Testis (tissue), 3 donors: ENCODE measurements around the gene RGR. TPM values are rescaled to one million over a fixed set of nuclear protein-coding genes. Genes with fewer than 3 reads are reported as not detected.

Source experiments
- DNase-seq: peaks from one replicate; pipeline ENCODE4 v3.0.0-alpha.2; 2019
- H3K27ac ChIP-seq, 2 donors: fragments of 200-600 bp; sonication (generic); one replicate each; pipeline ENCODE4 v1.5.1; 2019
- H3K27me3 ChIP-seq: fragments of 200-600 bp; sonication (generic); one replicate; pipeline ENCODE4 v1.5.1; 2019
- H3K36me3 ChIP-seq: fragments of 200-600 bp; sonication (generic); one replicate; pipeline ENCODE4 v1.5.1; 2017; ENCODE audit warnings: low read depth; ENCODE audit errors: missing control alignments
- H3K4me1 ChIP-seq: fragments of 200-600 bp; sonication (generic); one replicate; pipeline ENCODE4 v1.5.1; 2019
- H3K4me3 ChIP-seq, 2 donors: fragments of 200-600 bp; sonication (generic); one replicate each; pipeline ENCODE4 v1.5.1; 2017 to 2019
- H3K9me3 ChIP-seq: fragments of 200-600 bp; sonication (generic); one replicate; pipeline ENCODE4 v1.5.1; 2017
- CTCF ChIP-seq, 3 experiments: fragments of 450-650 bp in 2 of 3; fragments of 200-600 bp in 1 of 3; sonication (generic) in 1 of 3; IDR thresholded peaks; one replicate each; pipeline ENCODE4 v1.5.1; 2016 to 2019; ENCODE audit warnings: antibody characterized with exemption in 3 of 3, mild to moderate bottlenecking in 2 of 3, moderate library complexity in 1 of 3
- POLR2A ChIP-seq: fragments of 450-650 bp; IDR thresholded peaks from one replicate; pipeline ENCODE4 v1.6.1; 2017; ENCODE audit warnings: antibody characterized with exemption, mild to moderate bottlenecking, moderate library complexity
- WGBS, 2 donors: methylation state at CpG; one replicate each; pipeline ENCODE4 v1.1.5; 2018; 5-methylcytosine and 5-hydroxymethylcytosine counted together
- intact Hi-C: fragments of 100-400 bp; cut with DNase I; formaldehyde crosslinking; loops from one replicate; pipeline ENCODE4 v1.15.1; 2023; ENCODE audit warnings: low total_unique reads
- polyA plus RNA-seq: library from polyadenylated mRNA; stranded (reverse); fragments of 350-450 nt; fragmentation: Illumina TruSeq; extraction: RNeasy Lipid Tissue Mini Kit (QIAGEN cat#74804); gene quantifications from one replicate; pipeline ENCODE4 v1.2.3, GENCODE V29; 2014; ENCODE audit warnings: low read depth, low replicate concordance; ENCODE audit not compliant: insufficient read depth
- total RNA-seq, 2 donors: library from RNA; depleted of rRNA; stranded (reverse); fragments of >200 nt; gene quantifications; one replicate each; pipeline ENCODE4 v1.2.3, GENCODE V29; 2016

RGR gene
- total and polyA plus RNA-seq, 3 donors from 2014 or later: 2.2 to 5.9 (median 3.7) TPM

- H3K4me1 ChIP-seq: no peaks in the 10 kb centered on the region
- no peaks in the 10 kb centered on the region for H3K9me3 ChIP-seq
- no peak for DNase-seq
- TF ChIP-seq POLR2A (no peak), CTCF (IDR thresholded peaks at IDR 0.05) (no peak)
- no peaks in the 10 kb centered on the region for H3K36me3 ChIP-seq
- no peaks in the 10 kb centered on the region for H3K27me3 ChIP-seq
- 77 to 83% methylated on average over 4 of the region's 4 CpGs for WGBS, 2 donors
- intact Hi-C loops: no loop called here
- no peak overlapping the region for H3K27ac ChIP-seq
- no peak overlapping the region for H3K4me3 ChIP-seq
These were observed 17.0 kb upstream of the RGR start for GRCh38 chr10:84227810-84228209.

- DNase-seq: no peak
- WGBS, 2 donors: 75 to 90% methylated on average over 1 of the region's 1 CpG
- intact Hi-C loops: loop anchor here (5.0 kb wide), 1 partner anchor 37 kb away; no protein-coding TSS in a partner anchor
- Histone ChIP-seq H3K27ac (no peak overlapping the region), H3K4me1 (no peaks in the 10 kb centered on the region), H3K4me3 (no peak overlapping the region), H3K9me3 (no peaks in the 10 kb centered on the region), H3K27me3 (no peaks in the 10 kb centered on the region), H3K36me3 (no peaks in the 10 kb centered on the region)
- TF ChIP-seq POLR2A (no peak), CTCF (IDR thresholded peaks at IDR 0.05) (no peak)
These were observed 14.5 kb upstream of the RGR start for GRCh38 chr10:84230359-84230758.

GRCh38 chr10:84232376-84232775 lies 12.5 kb upstream of the RGR start:
- Histone ChIP-seq H3K27me3 (no peaks in the 10 kb centered on the region), H3K27ac (no peak overlapping the region), H3K36me3 (no peaks in the 10 kb centered on the region), H3K4me1 (no peaks in the 10 kb centered on the region), H3K4me3 (no peak overlapping the region), H3K9me3 (no peaks in the 10 kb centered on the region)
- no peak for TF ChIP-seq CTCF (IDR thresholded peaks at IDR 0.05)
- no peak for TF ChIP-seq POLR2A
- DNase-seq: no peak
- intact Hi-C loops: loop anchor here (5.0 kb wide), 1 partner anchor 35 kb away; no protein-coding TSS in a partner anchor
- WGBS, 2 donors: 87 to 89% methylated on average over 5 to 10 of the region's 10 CpGs

GRCh38 chr10:84233940-84234339 lies 10.9 kb upstream of the RGR start:
- Histone ChIP-seq H3K27ac (no peak overlapping the region), H3K36me3 (no peaks in the 10 kb centered on the region), H3K4me1 (no peaks in the 10 kb centered on the region), H3K4me3 (no peak overlapping the region), H3K9me3 (no peaks in the 10 kb centered on the region), H3K27me3 (no peaks in the 10 kb centered on the region)
- TF ChIP-seq POLR2A (no peak), CTCF (IDR thresholded peaks at IDR 0.05) (no peak)
- 90 to 97% methylated on average over 4 of the region's 4 CpGs for WGBS, 2 donors
- DNase-seq: no peak
- intact Hi-C loops: loop anchor here (5.0 kb wide), 1 partner anchor 33 kb away; no protein-coding TSS in a partner anchor

- no peak for DNase-seq
- 82 to 93% methylated on average over 4 of the region's 4 CpGs for WGBS, 2 donors
- H3K27me3 ChIP-seq: no peaks in the 10 kb centered on the region
- no peaks in the 10 kb centered on the region for H3K9me3 ChIP-seq
- H3K27ac ChIP-seq: no peak overlapping the region
- H3K4me1 ChIP-seq: no peaks in the 10 kb centered on the region
- no peak for TF ChIP-seq CTCF (IDR thresholded peaks at IDR 0.05)
- TF ChIP-seq POLR2A: no peak
- H3K36me3 ChIP-seq: no peaks in the 10 kb centered on the region
- intact Hi-C loops: loop anchor here (5.0 kb wide), 1 partner anchor 33 kb away; no protein-coding TSS in a partner anchor
- no peak overlapping the region for H3K4me3 ChIP-seq
These were observed 10.4 kb upstream of the RGR start for GRCh38 chr10:84234479-84234878.
